GM19035 (cell line): ENCODE results near the gene VASH2.
"Not testable (repeated sequence)": the region's sequence is repeated elsewhere in the genome, so short reads cannot be mapped to it uniquely, and the experiment has no call there.

Experiments
- ATAC-seq: cut with Tn5 transposase; IDR thresholded peaks from one replicate; pipeline ENCODE4 v1.9.1; 2021; ENCODE audit not compliant: unreplicated experiment

VASH2 gene

DNA sequence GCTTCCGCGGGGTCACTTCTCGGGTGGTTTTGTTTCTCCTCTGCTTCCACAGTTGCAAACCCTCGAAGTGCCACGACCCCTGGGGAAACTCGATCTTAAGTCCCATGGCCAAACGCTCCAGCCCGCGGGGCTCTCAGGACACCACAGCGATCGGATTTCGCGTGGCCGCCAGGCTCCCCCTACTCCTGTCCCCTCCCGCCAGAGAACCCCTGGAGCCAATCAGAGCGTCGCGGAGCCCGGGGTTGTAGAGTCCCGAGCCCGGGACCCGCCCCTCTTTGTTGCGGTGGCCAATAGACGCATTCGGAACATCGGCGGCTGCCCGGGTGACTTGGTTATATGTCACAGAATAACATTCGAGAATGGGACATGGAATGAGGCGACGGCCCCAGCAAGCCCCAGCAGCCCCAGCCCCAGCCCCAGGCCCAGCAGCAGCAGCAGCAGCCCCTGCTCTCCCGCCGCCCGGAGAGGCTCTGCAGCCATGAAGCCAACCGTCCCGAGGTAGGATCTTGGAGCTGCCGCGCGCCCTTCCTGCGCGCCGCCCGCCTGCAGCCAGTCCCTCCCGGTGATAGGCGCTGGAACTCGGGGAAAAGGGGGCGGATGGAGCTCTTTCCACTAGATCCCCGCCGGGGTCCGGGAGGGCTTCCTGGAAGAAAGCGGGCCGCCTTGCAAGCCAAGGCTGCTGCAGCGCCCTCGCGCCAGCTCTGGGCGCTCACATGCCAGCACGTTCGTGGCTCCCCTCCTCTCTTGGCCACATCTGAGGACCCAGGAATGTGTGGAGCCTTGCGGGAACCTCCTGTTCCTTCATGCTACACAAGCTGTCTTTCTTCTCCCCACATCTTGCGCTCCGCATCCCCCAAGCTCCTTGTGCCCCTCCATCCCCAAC lies at the start of gene VASH2:
VASH2 (plus strand) TSS at position 299 of the 883 bp plus-strand sequence. CDS start 1,002 bp downstream, outside the sequence.
- ATAC-seq = peak; percentile 92

- no peak for ATAC-seq
Observed at GRCh38 chr1:212901290-212901689, 49.1 kb upstream of the VASH2 start.

DNA sequence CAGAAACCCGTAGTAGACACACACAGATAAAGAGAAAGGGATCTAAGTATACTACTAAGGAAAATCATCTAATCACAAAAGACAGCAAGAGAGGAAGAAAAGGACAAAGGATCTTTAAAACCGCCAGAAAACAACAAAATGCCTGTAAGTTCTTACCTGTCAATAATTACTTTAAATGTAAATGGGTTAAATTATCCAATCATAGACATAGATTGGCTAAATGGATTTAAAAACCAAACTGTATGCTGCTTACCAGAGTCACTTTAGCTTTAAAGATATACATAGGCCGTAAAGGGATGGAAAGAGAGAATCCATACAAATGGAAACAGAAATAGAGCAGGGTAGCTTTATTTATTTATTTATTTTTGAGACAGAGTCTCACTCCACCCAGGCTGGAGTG lies 48.3 kb upstream of the VASH2 start:
- no peak for ATAC-seq

- ATAC-seq = no peak
Observed at GRCh38 chr1:212903664-212904063, 46.7 kb upstream of the VASH2 start.

GRCh38 chr1:212908071-212908470 lies 42.3 kb upstream of the VASH2 start:
- ATAC-seq = not testable (repeated sequence)

GRCh38 chr1:212908971-212909370 lies 41.4 kb upstream of the VASH2 start:
- no peak for ATAC-seq

DNA sequence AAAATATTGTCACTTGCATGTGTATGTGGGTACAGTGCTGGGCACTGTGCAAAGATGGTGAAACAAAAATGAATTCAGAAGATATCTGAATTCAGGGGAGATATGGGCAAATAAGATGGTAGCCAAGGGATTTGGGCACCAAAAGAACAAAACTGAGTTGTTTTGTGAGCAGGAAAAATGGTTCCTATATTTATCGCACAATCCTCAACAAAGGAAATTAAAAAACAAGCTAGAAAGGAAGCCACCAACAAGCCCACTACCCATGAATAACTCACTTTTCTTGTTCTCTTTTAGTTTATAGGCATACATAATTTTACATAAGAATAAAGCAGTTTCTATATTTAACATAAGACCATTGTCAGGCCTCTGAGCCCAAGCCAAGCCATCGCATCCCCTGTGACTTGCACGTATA lies 40.7 kb upstream of the VASH2 start:
- ATAC-seq = no peak

GRCh38 chr1:212910213-212910612 lies 40.1 kb upstream of the VASH2 start:
- not testable (repeated sequence) for ATAC-seq

DNA sequence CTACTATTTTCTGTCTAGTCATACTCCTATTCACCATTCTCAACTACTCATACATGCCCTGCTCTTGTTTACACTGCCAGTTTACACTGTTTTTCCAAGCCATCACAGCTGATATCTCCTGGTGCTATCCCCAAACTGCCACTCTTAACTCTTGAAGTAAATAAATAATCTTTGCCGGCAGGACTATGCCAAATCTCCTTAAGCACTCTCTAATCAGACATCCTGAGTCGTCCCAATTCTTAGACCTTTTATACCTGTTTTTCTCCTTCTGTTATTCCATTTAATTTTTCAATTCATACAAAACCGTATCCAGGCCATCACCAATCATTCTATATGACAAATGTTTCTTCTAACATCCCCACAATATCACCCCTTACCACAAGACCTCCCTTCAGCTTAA lies 36.7 kb upstream of the VASH2 start:
- not testable (repeated sequence) for ATAC-seq

DNA sequence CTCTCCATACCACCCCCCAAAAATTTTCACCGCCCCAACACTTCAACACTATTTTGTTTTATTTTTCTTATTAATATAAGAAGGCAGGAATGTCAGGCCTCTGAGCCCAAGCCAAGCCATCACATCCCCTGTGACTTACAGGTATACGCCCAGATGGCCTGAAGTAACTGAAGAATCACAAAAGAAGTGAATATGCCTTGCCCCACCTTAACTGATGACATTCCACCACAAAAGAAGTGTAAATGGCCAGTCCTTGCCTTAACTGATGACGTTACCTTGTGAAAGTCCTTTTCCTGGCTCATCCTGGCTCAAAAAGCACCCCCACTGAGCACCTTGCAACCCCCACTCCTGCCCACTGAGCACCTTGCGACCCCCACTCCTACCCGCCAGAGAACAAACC lies 36.2 kb upstream of the VASH2 start:
- ATAC-seq = not testable (repeated sequence)

DNA sequence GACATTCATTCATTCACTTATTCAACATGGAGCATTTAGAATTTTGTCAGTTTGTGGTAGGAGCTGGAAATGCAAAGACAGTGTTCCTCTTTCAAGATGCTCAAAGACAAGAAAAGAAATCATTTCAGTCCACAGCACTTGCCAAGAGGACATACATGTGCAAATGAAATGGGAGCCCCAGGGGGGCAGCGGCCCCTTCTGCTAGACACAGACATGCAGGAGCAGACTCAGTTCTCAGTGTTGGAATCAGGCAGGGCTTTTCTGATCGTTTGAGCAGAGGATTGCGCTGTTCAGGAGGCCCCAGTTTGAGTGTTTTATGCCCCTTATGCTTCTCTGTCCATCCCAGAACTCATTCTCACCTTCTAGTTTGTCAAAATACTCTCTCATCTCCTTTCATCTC lies 35.6 kb upstream of the VASH2 start:
- ATAC-seq = no peak

GRCh38 chr1:212915245-212916091 lies 34.9 kb upstream of the VASH2 start:
- ATAC-seq = no peak

DNA sequence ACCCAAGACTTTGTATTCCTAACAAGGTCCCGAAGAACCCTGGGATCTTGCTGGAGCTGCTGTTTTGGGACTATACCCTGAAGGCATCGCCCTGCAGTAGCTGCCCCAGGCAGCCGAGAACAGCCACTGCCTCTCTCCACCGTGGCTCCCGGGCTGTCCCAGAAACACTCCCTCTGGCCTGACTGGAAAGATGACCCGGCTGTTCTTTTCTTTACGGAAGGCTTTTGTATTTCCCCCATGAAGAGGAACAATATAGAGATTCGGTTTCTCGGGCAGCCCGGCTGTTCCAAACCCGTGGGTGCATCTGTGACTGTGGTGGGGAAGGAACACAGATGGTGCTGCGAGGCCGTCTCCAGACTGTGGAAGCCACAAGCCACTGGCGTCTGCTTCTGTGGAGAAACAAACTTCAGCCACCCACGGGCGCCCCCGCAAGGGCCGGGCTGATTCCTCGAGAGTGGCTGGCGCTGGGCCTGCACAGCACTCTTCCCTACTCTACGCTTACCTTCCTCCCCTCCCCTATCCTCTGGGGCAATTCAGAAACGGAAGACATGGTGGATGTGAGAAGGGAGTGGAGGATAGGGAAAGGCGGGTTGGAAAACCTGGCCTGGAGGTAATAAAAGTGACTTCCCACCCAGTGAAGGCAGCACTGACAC lies 33.7 kb upstream of the VASH2 start:
- no peak for ATAC-seq

GRCh38 chr1:212917134-212917485 lies 33.2 kb upstream of the VASH2 start:
- ATAC-seq = no peak

- ATAC-seq = no peak
Observed at GRCh38 chr1:212917858-212918257, 32.5 kb upstream of the VASH2 start.

DNA sequence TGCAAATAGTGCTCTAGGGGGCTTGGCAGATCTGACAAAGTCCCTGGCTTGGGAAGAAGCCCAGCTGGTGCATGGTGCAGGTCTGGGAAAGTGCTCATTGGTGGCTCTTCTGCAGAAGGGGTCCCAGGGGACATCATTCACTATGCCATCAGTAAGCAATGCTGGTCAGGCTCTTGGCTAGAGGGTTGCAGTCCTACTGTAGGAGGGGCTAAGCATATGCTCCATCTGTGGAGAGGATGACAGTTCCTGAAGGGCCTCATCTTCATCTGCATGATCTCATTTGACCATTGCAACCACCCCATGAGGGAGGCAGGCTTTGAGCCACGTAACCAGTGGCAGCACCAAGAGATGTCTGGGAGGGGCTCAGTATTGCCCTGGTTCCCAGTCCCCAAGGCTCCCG lies 31.5 kb upstream of the VASH2 start:
- ATAC-seq = no peak

- ATAC-seq = peak; percentile 51
Observed at GRCh38 chr1:212920246-212920645, 30.1 kb upstream of the VASH2 start.

- no peak for ATAC-seq
Observed at GRCh38 chr1:212920896-212921295, 29.4 kb upstream of the VASH2 start.

DNA sequence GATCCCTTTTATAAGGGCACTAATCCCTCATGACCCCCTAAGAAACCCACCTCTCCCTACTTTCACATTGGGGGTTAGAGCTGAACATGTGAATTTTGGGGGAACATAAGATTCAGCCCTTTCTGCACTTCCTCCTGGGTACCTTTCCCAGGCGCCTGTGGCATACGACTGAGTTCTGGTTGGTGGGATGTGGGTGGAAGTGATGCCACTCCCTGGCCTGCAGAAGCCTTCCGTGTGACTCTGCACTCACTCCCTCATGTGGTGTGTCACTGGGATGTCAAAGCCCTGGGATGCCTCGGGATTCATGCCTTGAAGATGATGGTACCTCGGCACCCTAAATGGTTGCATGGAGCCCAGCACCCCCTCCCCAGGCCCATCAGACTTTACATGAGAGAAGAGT lies 28.3 kb upstream of the VASH2 start:
- ATAC-seq = no peak

- no peak for ATAC-seq
Observed at GRCh38 chr1:212926372-212926771, 24.0 kb upstream of the VASH2 start.
